AG04450 (cell line): ENCODE measurements around the gene SLC6A17. TPM values are rescaled to one million over a fixed set of nuclear protein-coding genes. Genes with fewer than 3 reads are reported as not detected.

Experiments used
- CTCF ChIA-PET: fragments of 300-600, 350-600 bp; formaldehyde crosslinking; extraction: SDS; loops from one replicate; lab custom pipeline; 2022; ENCODE audit warnings: antibody characterized with exemption, inconsistent platforms; lab: Charles Lee
- POLR2A ChIA-PET: fragments of 350-600 bp; formaldehyde crosslinking; extraction: SDS; loops from one replicate; lab custom pipeline; 2021; ENCODE audit warnings: antibody characterized with exemption, inconsistent platforms; lab: Yijun Ruan, JAX
- DNase-seq: peaks from one replicate; pipeline ENCODE4 v3.0.0-alpha.2; 2011; ENCODE audit warnings: low read depth, low spot score
- H3K27ac ChIP-seq: one replicate; pipeline ENCODE4 v1.5.1; 2012; ENCODE audit warnings: low read depth, low read length, control low read depth
- H3K27me3 ChIP-seq: one replicate; pipeline ENCODE4 v1.6.0; 2012; ENCODE audit warnings: low read length; ENCODE audit not compliant: control insufficient read depth, insufficient read depth
- H3K4me3 ChIP-seq: 2 replicates; pipeline ENCODE4 v1.5.1; 2011; ENCODE audit warnings: mild to moderate bottlenecking, low read depth, low read length, control low read depth
- H3K9me3 ChIP-seq: 2 replicates; pipeline ENCODE4 v1.5.1; 2012; ENCODE audit warnings: low read length; ENCODE audit not compliant: control insufficient read depth, insufficient read depth
- CTCF ChIP-seq: IDR thresholded peaks from 2 replicates; pipeline ENCODE4 v1.5.1; 2011; ENCODE audit warnings: low read depth, low read length, control low read depth, inconsistent platforms
- polyA plus RNA-seq: library from polyadenylated mRNA; depleted of rRNA; stranded (reverse); fragments of >200 nt; gene quantifications from 2 replicates; pipeline ENCODE4 v1.2.3, GENCODE V29; 2011

The SLC6A17 gene
- polyA plus RNA-seq, 1 experiment: 0.05 TPM

GRCh38 chr1:110218739-110219138 is 68.4 kb downstream of the SLC6A17 start:
- ChIA-PET POLR2A (no interaction called here), CTCF (interaction anchor here (0.9 to 2.1 kb wide), 3 partner anchors 11 to 194 kb away, joined by 5 to 10 read pairs (median 5); no protein-coding TSS in a partner anchor)
- no peak overlapping the region for H3K27ac ChIP-seq
- peaks cover 14% of the 10 kb centered on the region for H3K27me3 ChIP-seq
- no peak for DNase-seq
- TF ChIP-seq CTCF: peak; percentile 19; the same call in 1 of the 2 replicates
- H3K4me3 ChIP-seq: no peak overlapping the region
- H3K9me3 ChIP-seq: no peaks in the 10 kb centered on the region; the same call in 1 of the 2 replicates

GRCh38 chr1:110220324-110220723 is 70.0 kb downstream of the SLC6A17 start:
- ChIA-PET CTCF (interaction anchor here (1.3 to 2.1 kb wide), 2 partner anchors 12 to 23 kb away, joined by 3 to 10 read pairs; no protein-coding TSS in a partner anchor), POLR2A (no interaction called here)
- Histone ChIP-seq H3K4me3 (no peak overlapping the region), H3K27ac (no peak overlapping the region), H3K9me3 (no peaks in the 10 kb centered on the region), H3K27me3 (peaks cover 3% of the 10 kb centered on the region)
- DNase-seq: no peak
- TF ChIP-seq CTCF: no peak

GRCh38 chr1:110221119-110221518 is 70.8 kb downstream of the SLC6A17 start:
- H3K9me3 ChIP-seq: no peaks in the 10 kb centered on the region
- no peak for TF ChIP-seq CTCF
- no peak overlapping the region for H3K27ac ChIP-seq
- CTCF ChIA-PET: no interaction called here
- H3K4me3 ChIP-seq: no peak overlapping the region
- no peak for DNase-seq
- POLR2A ChIA-PET: no interaction called here
- no peaks in the 10 kb centered on the region for H3K27me3 ChIP-seq

GRCh38 chr1:110223127-110223526 is 72.8 kb downstream of the SLC6A17 start:
- DNase-seq: no peak
- H3K4me3 ChIP-seq: no peak overlapping the region
- ChIA-PET CTCF (no interaction called here), POLR2A (no interaction called here)
- no peaks in the 10 kb centered on the region for H3K9me3 ChIP-seq
- no peaks in the 10 kb centered on the region for H3K27me3 ChIP-seq
- TF ChIP-seq CTCF: no peak
- no peak overlapping the region for H3K27ac ChIP-seq

- ChIA-PET CTCF (no interaction called here), POLR2A (no interaction called here)
- no peak for DNase-seq
Observed at GRCh38 chr1:110223581-110223980, 73.3 kb downstream of the SLC6A17 start.

More at GRCh38 chr1:110223581-110223980, 73.3 kb downstream of the SLC6A17 start:
- Histone ChIP-seq H3K4me3 (no peak overlapping the region), H3K9me3 (no peaks in the 10 kb centered on the region), H3K27me3 (no peaks in the 10 kb centered on the region), H3K27ac (no peak overlapping the region)
- TF ChIP-seq CTCF: no peak
